GM18520 (cell line): ENCODE measurements around the gene ADAMTS10.
"Not testable (repeated sequence)": the region's sequence is repeated elsewhere in the genome, so short reads cannot be mapped to it uniquely, and the experiment has no call there.

Experiments used
- ATAC-seq: cut with Tn5 transposase; IDR thresholded peaks from one replicate; pipeline ENCODE4 v1.9.1; 2021; ENCODE audit not compliant: unreplicated experiment

ADAMTS10 gene

GRCh38 chr19:8596168-8596567, 14.3 kb downstream of the ADAMTS10 start:
- no peak for ATAC-seq

DNA sequence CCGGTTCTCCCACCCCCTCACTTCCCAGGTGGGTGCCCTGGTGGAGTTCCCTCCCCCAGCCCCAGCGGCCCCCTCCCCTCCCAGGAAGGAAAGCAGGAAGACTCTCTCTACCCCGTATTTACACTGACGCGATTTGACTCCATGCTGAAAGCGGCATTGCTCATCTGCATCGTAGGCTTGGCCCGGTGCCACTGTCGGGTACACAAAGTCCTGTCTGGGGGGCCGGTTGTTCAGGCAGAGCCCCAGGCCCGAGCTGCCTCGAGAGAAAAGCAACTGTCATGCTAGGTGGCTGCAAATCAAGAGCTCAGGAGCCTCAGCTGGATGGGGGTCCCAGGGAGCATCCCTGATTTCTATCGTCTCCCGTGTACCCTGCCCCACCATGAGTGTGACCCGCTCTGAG, 14.9 kb downstream of the ADAMTS10 start:
- no peak for ATAC-seq

DNA sequence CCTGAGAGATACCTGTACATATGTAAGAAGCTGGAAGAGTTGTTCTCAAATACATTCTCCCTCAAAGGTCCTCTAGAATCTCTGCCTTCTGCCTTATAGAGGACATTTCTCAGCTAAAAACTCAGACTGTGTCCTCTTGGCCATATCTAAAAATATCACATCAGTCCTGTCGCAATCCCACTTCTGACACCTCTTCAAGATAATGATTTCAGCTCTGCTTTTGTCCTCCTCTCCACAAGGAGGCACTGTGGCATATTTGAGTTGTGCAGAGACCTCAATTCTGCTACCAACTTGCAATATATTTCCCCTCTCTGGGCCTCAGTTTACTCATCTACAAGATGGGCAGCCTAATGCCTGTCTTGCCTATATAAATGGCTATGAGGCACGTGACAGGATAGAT, 16.6 kb downstream of the ADAMTS10 start:
- no peak for ATAC-seq

GRCh38 chr19:8592231-8593009, 18.1 kb downstream of the ADAMTS10 start:
- ATAC-seq = no peak

DNA sequence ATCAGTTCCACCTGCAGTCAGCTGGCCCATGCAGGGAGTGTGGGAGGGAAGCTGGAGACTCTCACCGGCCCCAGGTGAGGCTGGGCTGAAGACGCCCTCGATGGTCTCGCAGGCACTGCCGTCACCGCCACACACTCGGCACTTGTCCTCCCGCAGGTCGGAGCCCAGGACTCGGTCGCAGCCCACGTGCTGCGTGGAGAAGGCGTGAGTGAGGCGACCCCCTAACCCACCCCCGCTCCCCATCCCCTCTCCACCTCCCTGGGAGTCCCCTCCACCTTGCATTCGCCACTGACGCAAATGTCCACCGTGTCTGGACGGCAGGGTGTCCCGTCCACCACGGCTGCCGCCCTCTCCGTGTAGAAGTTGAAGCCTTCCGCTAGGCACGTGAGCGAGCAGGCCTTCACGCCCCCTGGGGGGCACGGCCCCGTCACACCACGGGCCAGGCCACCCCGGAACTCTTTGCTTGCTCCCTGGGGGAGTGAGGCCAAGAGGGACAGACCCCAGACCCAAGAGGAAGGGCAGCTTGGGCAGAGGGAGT, 21.3 kb downstream of the ADAMTS10 start:
- no peak for ATAC-seq

- ATAC-seq = no peak
Measured at GRCh38 chr19:8585894-8586750, 24.4 kb downstream of the ADAMTS10 start.

DNA sequence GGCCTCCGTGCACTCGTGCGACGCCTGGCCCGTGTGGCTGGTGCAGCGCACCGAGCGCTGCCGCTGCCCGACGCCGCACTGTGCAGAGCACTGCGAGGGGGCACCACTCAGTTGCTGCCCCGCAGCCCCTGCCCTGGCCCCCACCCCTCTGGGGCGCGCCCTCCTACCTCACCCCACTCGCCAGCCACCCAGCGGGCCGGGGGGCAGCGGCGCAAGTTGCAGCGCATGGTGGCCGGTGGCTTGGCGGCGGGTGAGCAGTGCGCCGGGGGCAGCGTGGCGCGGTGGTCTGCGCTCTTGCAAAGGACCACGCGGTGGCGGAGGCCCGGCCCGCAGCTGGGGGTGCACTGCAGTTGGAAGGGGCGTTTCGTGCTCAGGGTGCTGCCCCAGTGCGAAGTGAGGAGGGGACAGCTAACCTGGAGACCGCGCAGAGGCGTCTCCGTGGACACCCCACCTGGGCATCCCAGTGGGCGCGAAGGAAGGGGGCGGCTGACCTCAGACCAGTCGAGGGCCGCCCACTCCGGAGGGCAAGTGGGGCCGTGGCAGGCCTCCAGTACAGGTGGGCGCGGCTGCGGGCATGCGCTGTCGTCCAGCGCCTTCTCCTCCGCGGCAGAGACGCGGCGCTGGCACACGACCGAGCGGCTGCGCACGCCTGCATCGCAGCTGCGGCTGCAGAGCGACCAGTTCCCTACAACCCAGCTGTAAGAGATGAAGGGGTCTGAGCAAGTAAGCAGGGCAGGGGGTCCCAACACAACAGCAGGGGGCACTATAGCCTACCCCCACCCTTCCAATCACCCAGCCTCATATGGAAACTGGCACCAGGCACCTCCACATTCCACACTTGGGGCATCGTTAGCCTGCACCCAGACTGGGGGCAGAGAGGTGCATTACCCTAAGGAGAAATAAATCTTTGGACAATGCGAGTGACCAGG, 25.3 kb downstream of the ADAMTS10 start:
- ATAC-seq = no peak

- ATAC-seq = no peak
Measured at GRCh38 chr19:8580710-8581281, 29.7 kb downstream of the ADAMTS10 start.

GRCh38 chr19:8578642-8579265, 31.8 kb downstream of the ADAMTS10 start:
- no peak for ATAC-seq

GRCh38 chr19:8577741-8578140, 32.8 kb downstream of the ADAMTS10 start:
- ATAC-seq = no peak

DNA sequence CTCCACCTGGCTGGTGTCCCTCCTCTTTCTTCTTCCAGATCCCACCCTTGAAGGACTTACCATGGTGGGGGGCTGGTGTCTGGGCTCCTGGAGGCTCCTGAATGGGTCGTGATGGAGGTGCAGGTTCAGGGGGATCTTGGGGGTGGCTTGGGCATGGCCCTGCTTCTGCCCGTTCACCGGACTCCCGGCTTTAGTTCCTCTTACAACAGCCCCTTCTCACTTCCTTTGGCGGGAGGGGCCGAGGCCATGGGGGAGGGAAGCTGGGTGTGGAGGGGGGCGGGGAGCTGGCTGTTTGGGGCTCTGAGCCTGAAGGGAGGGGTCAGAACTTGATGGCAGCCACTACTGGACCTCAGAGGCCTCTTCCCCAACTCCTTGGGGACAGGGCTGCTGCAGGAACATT, 33.3 kb downstream of the ADAMTS10 start, which contains the start of gene MYO1F:
TSS of gene MYO1F (minus strand) at position 196 of the 400 bp plus-strand sequence. CDS start at position 63, 133 bp downstream.
- ATAC-seq = no peak

DNA sequence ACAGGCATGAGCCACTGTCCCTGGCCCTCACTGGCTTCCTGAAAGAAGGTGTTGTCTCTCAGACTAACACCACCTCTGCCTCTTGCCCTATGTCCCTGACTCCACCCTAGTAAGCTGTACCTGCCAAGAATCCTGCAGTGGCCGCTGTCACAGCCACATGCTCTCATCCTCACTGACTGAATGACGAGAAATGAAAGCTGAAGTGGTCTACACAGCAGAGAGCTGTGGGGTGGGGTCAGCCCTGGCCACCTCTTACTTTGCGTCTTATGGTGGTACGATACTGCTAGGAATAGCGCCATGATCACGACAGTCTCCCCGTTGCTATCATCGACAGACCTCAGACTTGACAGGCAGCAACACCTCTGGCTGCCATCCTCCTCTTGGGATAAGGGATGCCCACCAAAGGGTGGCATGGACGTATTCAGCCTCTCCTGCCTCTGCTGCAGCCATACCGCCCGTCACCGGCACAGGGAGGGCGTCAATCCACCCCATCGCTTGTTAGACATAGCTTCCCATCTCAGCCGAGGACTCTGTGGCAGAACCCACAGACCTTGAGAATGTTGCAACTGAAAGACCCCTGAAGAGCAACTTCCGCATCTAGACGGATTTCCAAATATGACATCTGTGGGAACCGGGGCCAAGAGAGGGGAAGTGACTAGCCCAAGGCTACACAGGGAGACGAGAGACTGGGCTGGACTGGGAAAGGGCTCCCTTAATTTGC, 34.1 kb downstream of the ADAMTS10 start:
- ATAC-seq = no peak

DNA sequence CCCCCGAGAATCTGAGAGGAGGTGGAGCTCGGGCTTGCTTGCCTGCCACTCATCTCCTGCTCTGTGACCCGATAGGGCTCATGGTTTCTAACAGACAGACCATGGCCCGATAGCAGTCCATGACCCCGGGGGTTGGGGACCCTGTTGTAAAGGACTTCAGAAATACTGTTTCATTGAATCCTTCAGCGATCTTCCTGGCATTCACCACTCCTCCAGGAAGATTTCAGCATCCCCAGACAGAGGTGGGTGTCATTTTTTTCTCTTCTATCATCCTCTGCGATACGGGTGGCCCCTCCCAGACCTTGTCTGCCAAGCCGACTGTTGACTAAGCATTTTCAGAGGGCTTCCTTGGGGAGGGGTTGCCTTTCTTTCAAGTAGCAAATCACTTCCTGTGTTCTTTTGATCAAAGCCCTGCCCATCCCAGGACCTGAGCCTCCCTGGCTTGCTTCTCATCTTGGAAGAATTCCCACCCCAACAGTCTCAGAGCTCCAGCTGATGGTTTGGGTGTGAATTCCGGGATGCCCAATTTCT, 35.0 kb downstream of the ADAMTS10 start:
- ATAC-seq = no peak

DNA sequence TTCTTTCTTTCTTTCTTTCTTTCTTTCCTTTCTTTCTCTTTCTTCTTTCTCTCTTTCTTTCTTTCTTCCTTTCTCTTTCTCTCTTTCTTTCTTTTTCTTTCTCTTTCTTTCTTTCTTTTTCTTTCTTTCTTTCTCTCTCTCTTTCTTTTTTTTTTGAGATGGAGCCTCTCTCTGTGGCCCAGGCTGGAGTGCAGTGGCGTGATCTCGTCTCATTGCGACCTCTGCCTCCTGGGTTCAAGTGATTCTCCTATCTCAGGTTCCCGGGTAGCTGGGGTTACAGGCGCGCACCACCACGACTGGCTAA, 35.9 kb downstream of the ADAMTS10 start:
- ATAC-seq = not testable (repeated sequence)

GRCh38 chr19:8573316-8573715, 37.2 kb downstream of the ADAMTS10 start:
- no peak for ATAC-seq

DNA sequence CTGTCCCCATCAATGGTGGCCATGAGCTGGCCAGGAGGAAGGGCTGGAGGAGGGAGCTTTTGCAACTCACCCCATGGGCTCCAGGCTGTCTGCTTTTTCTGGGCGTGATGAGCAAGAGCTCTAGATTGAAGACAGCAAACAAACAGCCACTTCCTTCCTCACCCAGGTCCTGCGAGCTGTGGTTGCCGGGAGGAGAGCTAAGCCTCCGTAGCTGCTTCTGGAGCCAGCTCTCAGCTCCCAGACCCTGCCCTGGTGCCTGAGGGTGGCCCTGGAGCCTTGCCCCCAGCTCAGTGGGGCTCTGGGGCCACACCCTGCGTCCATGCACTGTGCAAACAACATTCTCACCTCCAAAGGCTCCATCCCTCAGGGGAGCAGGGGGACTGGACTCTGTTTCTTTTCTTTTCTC, 39.5 kb downstream of the ADAMTS10 start:
- ATAC-seq = no peak

GRCh38 chr19:8569066-8569771, 41.3 kb downstream of the ADAMTS10 start:
- no peak for ATAC-seq

- ATAC-seq = no peak
Measured at GRCh38 chr19:8567522-8568172, 42.9 kb downstream of the ADAMTS10 start.
